Stimulated activated effector memory CD8-positive, alpha-beta T cell treated with anti-CD3 and anti-CD28 coated beads, Interleukin-12 subunit alpha, Interleukin-12 subunit beta, amount 100 ng/mL, for 72 hours (primary cell): ENCODE measurements around the gene DYNC2LI1.

Source experiments
- ATAC-seq: fragments of 150-1000 bp; cut with Tn5 transposase; 2 replicates; pipeline ENCODE4 v1.10.0; 2021
- DNase-seq, 2 donors: peaks; one replicate each; pipeline ENCODE4 v3.0.0; 2021 to 2022; ENCODE audit warnings: low spot score in 2 of 2
- H3K27ac Mint-ChIP-seq: one replicate; pipeline ENCODE4 v1.8.0; 2022; ENCODE audit warnings: mild to moderate bottlenecking, mixed read lengths
- H3K36me3 Mint-ChIP-seq: one replicate; pipeline ENCODE4 v1.8.0; 2022; ENCODE audit warnings: mild to moderate bottlenecking, mixed read lengths
- H3K4me1 Mint-ChIP-seq: one replicate; pipeline ENCODE4 v1.8.0; 2022; ENCODE audit warnings: mixed read lengths
- H3K4me3 Mint-ChIP-seq: one replicate; pipeline ENCODE4 v1.8.0; 2022; ENCODE audit warnings: mild to moderate bottlenecking, mixed read lengths
- H3K9me3 Mint-ChIP-seq: one replicate; pipeline ENCODE4 v1.8.0; 2022; ENCODE audit warnings: mixed read lengths

DYNC2LI1 gene

DNA sequence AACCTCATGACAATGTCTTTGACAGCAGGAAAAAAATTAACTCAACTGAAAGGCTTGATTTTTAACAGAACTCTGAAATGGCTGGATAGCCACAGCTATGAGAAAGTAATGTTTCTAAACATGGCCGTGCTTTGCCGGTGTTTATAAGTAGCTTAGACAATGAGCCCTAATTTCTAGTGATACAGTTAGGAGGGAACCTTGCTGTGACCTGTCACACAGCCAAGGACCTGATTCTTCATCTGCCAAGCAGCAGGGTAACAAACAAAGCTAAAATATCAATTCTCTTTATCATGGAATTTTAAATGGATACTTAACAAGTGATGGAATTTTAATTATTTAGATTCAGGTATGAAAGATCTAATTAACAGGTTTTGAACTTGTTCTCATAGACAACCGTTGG is 24.3 kb upstream of the DYNC2LI1 start:
- DNase-seq, result no peak
- Mint-ChIP-seq H3K36me3 (no peaks in the 10 kb centered on the region), H3K4me3 (no peak overlapping the region), H3K27ac (no peak overlapping the region), H3K9me3 (no peaks in the 10 kb centered on the region), H3K4me1 (no peaks in the 10 kb centered on the region)
- no peak for ATAC-seq

DNA sequence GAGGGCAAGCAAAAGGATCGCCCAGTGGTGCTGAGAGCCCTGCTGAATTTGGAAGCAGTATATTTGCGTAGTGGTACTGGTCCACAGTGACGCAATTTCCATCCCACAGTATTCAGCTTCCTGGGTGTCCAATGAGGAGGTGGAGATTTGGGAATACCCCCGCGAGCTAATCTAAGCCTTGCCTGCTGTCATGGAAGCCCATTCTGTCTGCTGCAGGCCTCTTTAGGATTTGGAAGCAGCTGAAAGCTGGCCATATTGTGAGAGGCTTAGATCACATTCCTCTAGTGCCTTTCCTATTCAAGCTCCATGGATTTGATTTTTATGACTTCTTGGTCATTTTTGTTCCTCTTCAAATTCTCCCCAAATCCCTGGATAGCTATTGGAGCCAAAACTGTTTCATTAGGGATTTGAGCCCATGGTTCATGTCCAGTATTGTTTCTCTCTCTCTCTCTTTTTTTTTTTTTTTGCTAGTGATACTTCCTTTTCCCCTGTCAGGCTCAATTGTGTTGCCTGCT is 22.3 kb upstream of the DYNC2LI1 start:
- no peaks in the 10 kb centered on the region for H3K36me3 Mint-ChIP-seq
- DNase-seq (no peak), ATAC-seq (no peak)
- H3K4me3 Mint-ChIP-seq, result no peak overlapping the region
- H3K27ac Mint-ChIP-seq, result no peak overlapping the region
- no peaks in the 10 kb centered on the region for H3K9me3 Mint-ChIP-seq
- H3K4me1 Mint-ChIP-seq, result no peaks in the 10 kb centered on the region

DNA sequence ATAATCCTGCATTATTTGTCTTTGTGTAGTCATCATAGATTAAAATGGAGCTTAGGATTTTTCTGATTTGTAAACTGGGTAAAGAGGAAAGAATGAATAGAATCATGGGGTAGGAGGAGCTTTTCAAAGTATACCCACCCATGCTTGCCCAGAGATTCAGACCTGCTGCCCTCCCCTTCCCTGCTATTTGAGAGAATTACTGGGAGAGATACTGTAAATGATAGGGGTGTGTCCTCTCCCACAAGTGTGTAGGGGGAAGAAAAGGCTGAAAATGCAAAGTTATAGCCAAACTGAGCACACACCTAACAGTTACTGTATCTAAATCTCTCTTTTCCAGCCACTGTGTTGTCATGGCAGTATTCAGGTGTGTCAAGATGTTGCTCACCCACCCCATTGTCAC is 21.5 kb upstream of the DYNC2LI1 start:
- H3K27ac Mint-ChIP-seq, result no peak overlapping the region
- H3K36me3 Mint-ChIP-seq, result no peaks in the 10 kb centered on the region
- ATAC-seq, result no peak
- H3K9me3 Mint-ChIP-seq, result no peaks in the 10 kb centered on the region
- no peak overlapping the region for H3K4me3 Mint-ChIP-seq
- DNase-seq, result no peak
- H3K4me1 Mint-ChIP-seq, result no peaks in the 10 kb centered on the region

DNA sequence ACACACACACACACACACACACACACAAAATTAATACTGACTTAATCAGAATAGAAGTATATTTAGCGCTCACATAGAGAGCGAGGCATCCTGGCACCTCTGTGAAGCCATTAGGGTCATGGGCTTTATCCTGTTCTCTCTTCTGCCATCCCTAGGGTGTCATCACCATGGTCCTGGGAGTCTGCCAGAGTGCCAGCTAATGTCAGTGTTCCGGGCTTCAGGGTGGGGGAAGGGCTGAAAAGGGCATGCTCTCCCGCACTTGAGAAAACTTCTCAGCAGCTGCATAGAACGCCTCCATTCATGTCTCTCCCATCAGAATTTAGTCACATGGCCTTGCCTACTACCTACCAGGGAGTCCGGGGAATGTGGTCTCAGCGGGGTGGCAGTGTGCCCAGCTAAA is 19.7 kb upstream of the DYNC2LI1 start:
- no peak for ATAC-seq
- Mint-ChIP-seq H3K36me3 (no peaks in the 10 kb centered on the region), H3K4me1 (no peaks in the 10 kb centered on the region), H3K9me3 (no peaks in the 10 kb centered on the region), H3K27ac (no peak overlapping the region), H3K4me3 (no peak overlapping the region)
- DNase-seq, result no peak

DNA sequence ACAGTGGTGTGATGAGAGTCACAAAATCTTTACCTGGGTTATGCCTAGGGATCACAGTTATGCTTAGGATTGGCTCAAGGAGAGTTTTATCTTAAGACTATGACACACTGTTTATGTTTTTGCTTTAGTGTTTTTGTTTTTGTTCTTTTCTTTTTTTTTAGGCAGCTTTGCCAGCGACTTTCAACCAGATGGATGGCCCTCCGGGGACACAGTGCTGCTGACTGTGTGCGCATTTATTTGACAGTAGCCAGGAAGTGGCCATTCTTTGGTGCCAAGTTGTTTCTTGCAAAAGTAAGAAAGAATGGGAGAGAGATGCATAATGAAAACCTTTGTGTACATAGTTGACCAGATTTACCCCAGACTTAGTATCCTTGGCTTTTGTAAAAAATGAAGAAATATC is 15.1 kb upstream of the DYNC2LI1 start:
- ATAC-seq (no peak), DNase-seq (no peak)
- Mint-ChIP-seq H3K4me3 (no peak overlapping the region), H3K4me1 (no peaks in the 10 kb centered on the region), H3K27ac (no peak overlapping the region), H3K9me3 (no peaks in the 10 kb centered on the region), H3K36me3 (no peaks in the 10 kb centered on the region)

DNA sequence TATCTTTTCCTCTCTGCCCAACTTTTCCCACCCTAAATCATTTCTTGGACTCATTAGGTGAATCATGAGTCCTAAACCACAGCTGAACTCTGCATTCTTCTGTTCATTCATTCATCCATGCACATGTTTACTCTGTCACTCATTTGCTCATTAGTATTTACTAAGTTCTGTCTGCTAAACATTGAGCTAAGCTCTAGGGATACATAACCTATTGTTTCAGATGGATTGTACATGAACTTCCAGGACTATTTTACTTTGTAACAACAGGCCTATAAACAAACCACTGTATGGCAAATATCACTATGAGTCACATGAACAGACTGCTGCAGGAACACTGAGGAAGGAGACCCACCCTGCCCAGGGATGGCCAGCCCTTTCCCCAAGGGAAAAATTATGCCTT is 14.6 kb upstream of the DYNC2LI1 start:
- Mint-ChIP-seq H3K36me3 (no peaks in the 10 kb centered on the region), H3K9me3 (no peaks in the 10 kb centered on the region), H3K4me3 (no peak overlapping the region), H3K27ac (no peak overlapping the region), H3K4me1 (no peaks in the 10 kb centered on the region)
- DNase-seq (no peak), ATAC-seq (no peak)

DNA sequence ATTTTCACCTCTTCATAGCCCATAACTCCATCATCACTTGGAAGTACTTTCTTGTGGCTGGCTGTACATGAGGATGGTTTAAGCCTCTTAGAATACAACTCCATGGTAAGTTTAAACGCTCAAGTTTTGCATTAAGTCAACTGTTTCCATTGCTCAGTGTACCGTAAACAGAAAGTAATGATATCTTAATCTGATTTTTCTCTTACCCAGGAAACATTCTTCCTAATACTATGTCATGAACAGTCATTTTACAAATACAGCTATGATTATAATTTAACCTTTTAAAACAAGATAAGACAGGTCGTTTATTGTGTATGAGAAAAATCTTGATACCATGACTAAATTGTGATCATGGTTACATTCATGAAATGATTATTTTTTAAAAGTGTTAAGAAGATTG is 11.6 kb upstream of the DYNC2LI1 start:
- Mint-ChIP-seq H3K4me3 (no peak overlapping the region), H3K27ac (no peak overlapping the region), H3K36me3 (no peaks in the 10 kb centered on the region), H3K9me3 (no peaks in the 10 kb centered on the region), H3K4me1 (no peaks in the 10 kb centered on the region)
- DNase-seq, result no peak
- ATAC-seq, result peak; percentile 90

DNA sequence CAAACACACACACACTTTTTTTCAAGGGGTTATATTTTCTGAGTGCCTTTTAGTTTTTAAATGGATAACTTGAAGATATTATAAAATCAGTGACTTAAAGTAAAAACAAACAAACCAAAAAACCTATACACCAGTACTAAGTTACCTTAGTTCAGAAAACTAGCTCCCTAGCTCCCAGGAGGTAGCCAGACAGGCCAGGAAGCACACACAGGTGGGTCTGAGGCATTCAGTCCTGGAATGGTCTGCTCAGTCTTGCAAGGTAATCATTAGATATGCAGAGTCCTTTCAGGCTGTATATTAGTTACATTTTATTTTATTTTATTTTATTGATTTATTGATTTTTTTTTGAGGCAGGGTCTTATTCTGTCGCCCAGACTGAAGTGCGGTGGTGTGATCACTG is 10.7 kb upstream of the DYNC2LI1 start:
- Mint-ChIP-seq H3K36me3 (no peaks in the 10 kb centered on the region), H3K4me1 (no peaks in the 10 kb centered on the region), H3K9me3 (no peaks in the 10 kb centered on the region), H3K27ac (no peak overlapping the region), H3K4me3 (no peak overlapping the region)
- ATAC-seq (no peak), DNase-seq (no peak)

DNA sequence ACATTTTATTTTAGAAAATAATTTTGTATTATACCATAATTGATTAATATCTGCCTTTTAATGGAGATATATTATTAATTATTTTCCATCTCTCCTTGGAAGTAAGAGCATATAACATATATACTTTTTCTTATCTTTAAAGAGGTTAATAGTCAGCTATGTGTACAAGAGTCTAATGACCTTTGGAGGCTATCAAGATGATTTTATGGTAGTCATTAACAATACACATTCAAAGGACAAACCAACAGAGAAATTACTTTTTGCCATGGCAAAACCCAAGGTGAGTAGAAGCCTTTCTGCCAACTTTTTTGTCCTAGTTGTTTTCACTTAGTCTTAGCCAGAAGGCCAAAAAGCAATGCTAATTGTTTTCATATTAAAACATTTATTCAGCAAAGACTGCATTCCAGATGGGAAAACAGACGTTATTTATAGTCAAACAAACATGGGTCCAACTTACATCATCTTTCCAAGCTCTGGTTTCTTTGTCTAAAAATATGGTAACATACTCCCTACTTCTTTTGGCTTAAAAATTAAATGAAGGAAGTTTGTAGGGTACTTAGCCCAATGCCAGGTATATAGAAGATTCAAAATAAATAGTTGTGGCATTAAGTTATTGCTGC is 9.6 kb upstream of the DYNC2LI1 start:
- H3K36me3 Mint-ChIP-seq, result no peaks in the 10 kb centered on the region
- no peak for DNase-seq
- H3K4me3 Mint-ChIP-seq, result no peak overlapping the region
- no peaks in the 10 kb centered on the region for H3K9me3 Mint-ChIP-seq
- no peak for ATAC-seq
- no peak overlapping the region for H3K27ac Mint-ChIP-seq
- no peaks in the 10 kb centered on the region for H3K4me1 Mint-ChIP-seq

DNA sequence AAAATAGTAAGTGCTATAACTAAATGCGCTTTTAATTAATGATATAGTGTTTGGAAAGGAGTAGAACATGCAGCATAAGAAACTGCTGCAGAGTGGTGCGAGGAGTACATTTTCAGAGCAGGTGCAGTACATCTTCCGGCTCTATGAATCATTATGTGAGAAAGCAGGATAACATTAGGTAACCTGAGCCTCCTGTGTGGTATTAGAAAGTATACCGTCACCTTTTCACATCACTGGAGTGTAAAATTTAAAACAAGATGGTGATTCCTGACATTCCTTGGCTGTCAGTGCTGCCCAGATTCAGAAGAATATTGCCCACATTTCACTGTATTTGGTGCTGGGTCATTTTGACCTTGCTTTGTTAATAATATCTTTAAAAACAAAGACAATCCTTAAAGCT is 7.8 kb upstream of the DYNC2LI1 start:
- ATAC-seq (no peak), DNase-seq (no peak)
- Mint-ChIP-seq H3K4me1 (no peaks in the 10 kb centered on the region), H3K36me3 (no peaks in the 10 kb centered on the region), H3K27ac (no peak overlapping the region), H3K9me3 (no peaks in the 10 kb centered on the region), H3K4me3 (no peak overlapping the region)

DNA sequence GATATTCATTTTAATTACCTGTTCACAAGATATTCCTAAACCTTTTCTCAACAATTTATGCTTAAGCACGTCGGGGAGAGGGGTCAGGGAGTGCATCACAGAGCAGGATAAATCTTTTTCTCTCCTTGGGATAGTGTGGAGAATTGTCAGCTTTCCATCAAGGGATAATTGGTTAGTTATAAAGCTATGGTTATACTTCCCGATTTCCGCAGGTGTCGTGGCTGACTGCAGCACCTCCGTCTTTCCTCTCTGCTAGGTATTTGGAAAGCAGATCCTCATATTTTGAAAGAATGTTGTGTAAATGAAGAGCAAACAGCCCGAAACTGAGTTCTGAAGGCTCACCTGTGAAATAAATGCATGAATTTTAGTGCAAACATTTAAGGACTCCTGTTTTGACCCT is 778 bp downstream of the DYNC2LI1 start:
- ATAC-seq (no peak), DNase-seq (no peak)
- Mint-ChIP-seq H3K4me3 (peak overlapping the region; percentile 99), H3K27ac (peak overlapping the region; percentile 95), H3K4me1 (peaks cover 13% of the 10 kb centered on the region), H3K36me3 (no peaks in the 10 kb centered on the region), H3K9me3 (no peaks in the 10 kb centered on the region)

DNA sequence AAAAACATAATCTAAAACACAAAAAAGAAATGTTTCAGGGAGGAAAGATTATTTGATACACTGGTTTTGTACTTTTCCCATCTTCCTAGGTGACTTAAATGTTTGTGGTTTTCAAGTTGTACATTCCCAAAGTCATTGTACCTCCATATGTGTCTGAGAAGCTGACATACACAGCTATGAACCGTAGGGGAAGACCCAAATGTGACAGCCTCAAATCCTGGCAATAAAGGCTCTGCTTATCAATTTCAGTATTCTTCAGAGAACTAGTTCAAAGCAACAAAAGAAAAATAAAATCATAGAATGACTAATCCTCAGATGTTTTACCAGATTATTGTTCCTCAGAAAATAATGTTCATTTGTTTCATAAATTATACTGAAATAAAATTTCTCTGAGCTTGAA is 2.5 kb downstream of the DYNC2LI1 start:
- DNase-seq (no peak), ATAC-seq (no peak)
- Mint-ChIP-seq H3K27ac (no peak overlapping the region), H3K4me3 (no peak overlapping the region), H3K36me3 (no peaks in the 10 kb centered on the region), H3K9me3 (no peaks in the 10 kb centered on the region), H3K4me1 (peaks cover 13% of the 10 kb centered on the region)

DNA sequence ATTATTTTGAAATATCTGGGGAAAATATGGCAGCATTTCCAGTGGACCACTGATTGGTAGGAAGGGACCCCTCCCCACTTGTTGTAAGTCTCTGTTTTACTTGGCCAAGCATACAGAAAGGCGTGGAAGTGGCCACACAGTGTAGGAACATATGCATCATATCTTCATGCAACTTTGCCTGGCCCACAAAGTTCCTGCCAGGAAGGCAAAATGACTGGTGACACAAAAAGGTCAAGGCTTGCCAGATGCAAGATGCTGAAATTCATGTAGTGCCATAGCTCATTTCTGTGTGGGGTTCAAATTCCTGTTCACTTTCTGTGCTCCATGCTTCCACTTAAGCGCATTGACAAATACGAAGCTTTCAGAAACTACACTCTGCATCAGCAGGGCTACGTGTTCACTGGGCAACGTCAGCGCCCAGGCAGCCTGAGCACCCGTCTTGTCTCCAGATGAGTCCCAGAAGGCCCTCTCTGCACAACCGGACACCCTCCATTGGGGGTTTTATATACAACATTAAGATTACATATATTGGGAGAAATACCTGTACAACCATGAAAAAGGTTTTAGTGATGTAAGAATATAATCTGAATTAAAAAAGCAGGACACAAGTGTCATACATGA is 3.6 kb downstream of the DYNC2LI1 start:
- DNase-seq (no peak), ATAC-seq (no peak)
- H3K4me1 Mint-ChIP-seq, result peaks cover 13% of the 10 kb centered on the region
- no peak overlapping the region for H3K4me3 Mint-ChIP-seq
- no peak overlapping the region for H3K27ac Mint-ChIP-seq
- H3K36me3 Mint-ChIP-seq, result no peaks in the 10 kb centered on the region
- no peaks in the 10 kb centered on the region for H3K9me3 Mint-ChIP-seq

DNA sequence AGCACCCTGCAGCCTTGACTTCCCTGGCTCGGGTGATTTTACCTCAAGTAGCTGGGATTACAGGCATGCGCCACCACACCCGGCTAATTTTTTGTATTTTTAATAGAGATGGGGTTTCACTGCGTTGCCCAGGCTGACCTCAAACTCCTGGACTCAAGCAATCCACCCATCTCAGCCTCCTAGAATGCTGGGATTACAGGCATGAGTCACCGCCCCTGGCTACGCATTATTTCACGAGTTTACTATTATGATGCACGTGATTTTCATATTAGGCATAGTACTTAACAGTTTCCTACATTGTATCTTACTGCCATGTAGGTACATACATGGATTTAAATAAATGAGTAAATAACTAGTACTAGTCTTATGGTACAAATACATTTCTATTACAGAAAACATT is 4.4 kb downstream of the DYNC2LI1 start:
- DNase-seq (no peak), ATAC-seq (no peak)
- no peak overlapping the region for H3K27ac Mint-ChIP-seq
- H3K9me3 Mint-ChIP-seq, result no peaks in the 10 kb centered on the region
- no peaks in the 10 kb centered on the region for H3K36me3 Mint-ChIP-seq
- no peak overlapping the region for H3K4me3 Mint-ChIP-seq
- H3K4me1 Mint-ChIP-seq, result peaks cover 13% of the 10 kb centered on the region

DNA sequence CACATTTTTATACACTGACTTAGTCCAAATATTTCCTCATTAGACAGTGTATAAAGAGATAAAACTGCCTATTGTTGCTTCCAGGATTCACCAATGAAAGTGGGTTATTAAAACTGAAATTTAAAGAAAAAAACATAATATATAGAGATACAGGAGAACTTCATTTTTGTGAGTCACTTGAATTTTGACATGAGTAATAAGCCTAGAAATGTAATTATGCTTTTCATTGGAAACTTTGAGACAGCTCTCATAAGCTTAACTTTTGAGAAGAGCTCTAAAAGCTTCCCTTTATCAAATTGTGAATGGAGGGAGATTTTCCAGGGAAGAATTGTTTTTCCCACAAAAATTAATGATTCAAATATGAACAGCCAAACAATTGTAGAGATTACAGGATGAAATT is 14.1 kb downstream of the DYNC2LI1 start:
- ATAC-seq, result no peak
- no peak for DNase-seq
- H3K9me3 Mint-ChIP-seq, result no peaks in the 10 kb centered on the region
- no peak overlapping the region for H3K27ac Mint-ChIP-seq
- no peak overlapping the region for H3K4me3 Mint-ChIP-seq
- H3K4me1 Mint-ChIP-seq, result no peaks in the 10 kb centered on the region
- H3K36me3 Mint-ChIP-seq, result peaks cover 7% of the 10 kb centered on the region

DNA sequence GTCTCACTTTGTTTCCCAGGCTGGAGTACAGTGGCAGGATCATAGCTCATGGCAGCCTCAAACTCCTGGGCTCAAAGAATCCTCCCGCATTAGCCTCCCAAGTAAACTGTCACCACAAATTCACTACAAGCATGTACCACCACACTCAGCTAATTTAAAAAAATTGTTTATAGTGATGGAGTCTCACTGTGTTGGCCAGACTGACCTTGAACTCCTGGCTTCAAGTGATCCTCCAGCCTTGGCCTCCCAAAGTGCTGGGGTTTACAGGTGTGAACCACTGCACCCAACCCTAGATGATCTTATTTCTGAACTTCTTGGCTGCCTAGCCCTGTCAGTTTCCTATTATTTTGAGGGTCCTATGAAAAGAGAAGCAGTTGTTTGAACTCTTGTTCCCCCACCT is 14.8 kb downstream of the DYNC2LI1 start:
- no peaks in the 10 kb centered on the region for H3K9me3 Mint-ChIP-seq
- no peak for ATAC-seq
- DNase-seq, result no peak
- H3K4me1 Mint-ChIP-seq, result no peaks in the 10 kb centered on the region
- H3K36me3 Mint-ChIP-seq, result peaks cover 7% of the 10 kb centered on the region
- no peak overlapping the region for H3K27ac Mint-ChIP-seq
- H3K4me3 Mint-ChIP-seq, result no peak overlapping the region
